Right lobe of liver (tissue), 6 donors: ENCODE measurements around the gene UTP25. TPM values are rescaled to one million over a fixed set of nuclear protein-coding genes. Genes with fewer than 3 reads are reported as not detected.

Experiments used
- ATAC-seq, 4 donors: fragments of 200-7000 bp; cut with Tn5 transposase; one replicate each; pipeline ENCODE4 v1.9.1; 2020; ENCODE audit warnings: mild to moderate bottlenecking in 4 of 4, moderate library complexity in 4 of 4
- DNase-seq, 3 donors: peaks; one replicate each; pipeline ENCODE4 v3.0.0-alpha.2; 2020
- H3K27ac ChIP-seq, 3 donors: fragments of 200-600 bp; one replicate each; pipeline ENCODE4 v1.8.0; 2022
- H3K27me3 ChIP-seq, 2 donors: fragments of 200-600 bp; one replicate each; pipeline ENCODE4 v1.8.0; 2022
- H3K36me3 ChIP-seq, 4 donors: fragments of 200-600 bp; sonication (generic) in 1 of 4; one replicate each; pipeline versions ENCODE4 v1.5.1 to v1.8.0; 2017 to 2022; ENCODE audit warnings: control low read depth in 1 of 4
- H3K4me1 ChIP-seq, 4 donors: fragments of 200-600 bp; sonication (generic) in 1 of 4; one replicate each; pipeline versions ENCODE4 v1.5.1 to v1.8.0; 2017 to 2022; ENCODE audit warnings: control low read depth in 1 of 4
- H3K4me3 ChIP-seq, 3 donors: fragments of 200-600 bp; one replicate each; pipeline ENCODE4 v1.8.0; 2022
- H3K9me3 ChIP-seq, 4 donors: fragments of 200-600 bp; sonication (generic) in 1 of 4; one replicate each; pipeline versions ENCODE4 v1.5.1 to v1.8.0; 2017 to 2022; ENCODE audit warnings: control low read depth in 1 of 4
- CTCF ChIP-seq, 4 donors: fragments of 200-600 bp in 3 of 4; fragments of 450-650 bp in 1 of 4; IDR thresholded peaks; one replicate each; pipeline versions ENCODE4 v1.5.1 to v1.8.0; 2016 to 2022; ENCODE audit warnings: antibody characterized with exemption in 4 of 4, mild to moderate bottlenecking in 2 of 4
- POLR2A ChIP-seq: fragments of 450-650 bp; IDR thresholded peaks from one replicate; pipeline ENCODE4 v1.6.1; 2017; ENCODE audit warnings: antibody characterized with exemption, mild to moderate bottlenecking
- WGBS: methylation state at CpG from one replicate; pipeline ENCODE4 v1.1.6; 2018; ENCODE audit warnings: low coverage, low lambda C conversion rate; ENCODE audit not compliant: insufficient coverage; ENCODE audit errors: missing lambda C conversion rate; 5-methylcytosine and 5-hydroxymethylcytosine counted together
- intact Hi-C, 2 donors: fragments of 100-400 bp; cut with DNase I; formaldehyde crosslinking; loops; one replicate each; pipeline versions ENCODE4 v1.11.2 to v1.14.1; 2022
- total RNA-seq, 6 experiments: library from RNA; depleted of rRNA in 2 of 6; stranded (reverse); fragments of >200 nt in 2 of 6; fragmentation: NEBNext Ultra II Directional in 3 of 6; extraction: Animal tissue kit (Norgen Biotek cat#: 25700) in 3 of 6; gene quantifications; one replicate each; pipeline versions ENCODE4 v1.1.0 to v1.2.4, GENCODE V29; 2016 to 2023
- donor health status: DM: no; HTN: yes; CAD: no.
- donor health status: DM: no; HTN: no; CAD: no.
- donor health status: DM: no; HTN: no; CAD: no.
- donor health status: DM: no; HTN: yes; CAD: no.
- donor health status: DM: no; HTN: yes; CAD: no.

UTP25 gene
- total RNA-seq, 6 experiments from 2014 or later = 4.6 to 10.0 (median 6.4) TPM

GRCh38 chr1:209873067-209873799, 45.5 kb downstream of the UTP25 start:
- no peak for ATAC-seq
- intact Hi-C loops = no loop called here
- Histone ChIP-seq H3K9me3 (no peaks in the 10 kb centered on the region), H3K4me1 (no peaks in the 10 kb centered on the region), H3K27me3 (no peaks in the 10 kb centered on the region), H3K4me3 (no peak overlapping the region), H3K27ac (no peak overlapping the region), H3K36me3 (no peaks in the 10 kb centered on the region)
- TF ChIP-seq POLR2A = no peak
- no peak for TF ChIP-seq CTCF (IDR thresholded peaks at IDR 0.05)
- no peak for DNase-seq
- 45% methylated on average over 3 of the region's 3 CpGs for WGBS

- ATAC-seq = peak; percentile 62 to 77 (median 71)
- TF ChIP-seq CTCF (IDR thresholded peaks at IDR 0.05) (peak in 3 of 4 donors; percentile 25 to 40 (median 38)), POLR2A (no peak)
- DNase-seq = no peak
- intact Hi-C loops = no loop called here
- H3K4me3 ChIP-seq = no peak overlapping the region
- H3K4me1 ChIP-seq = no peaks in the 10 kb centered on the region
- H3K36me3 ChIP-seq = no peaks in the 10 kb centered on the region
- no peak overlapping the region for H3K27ac ChIP-seq
- no peaks in the 10 kb centered on the region for H3K9me3 ChIP-seq
- H3K27me3 ChIP-seq = no peaks in the 10 kb centered on the region
- 63% methylated on average over 4 of the region's 7 CpGs for WGBS
Measured at GRCh38 chr1:209875515-209875914, 47.7 kb downstream of the UTP25 start.

- ATAC-seq = no peak
- intact Hi-C loops = no loop called here
- H3K4me1 ChIP-seq = no peaks in the 10 kb centered on the region
Measured at GRCh38 chr1:209876078-209876800, 48.5 kb downstream of the UTP25 start.

GRCh38 chr1:209877087-209877764, 49.5 kb downstream of the UTP25 start:
- Histone ChIP-seq H3K4me1 (no peaks in the 10 kb centered on the region), H3K27ac (no peak overlapping the region), H3K36me3 (no peaks in the 10 kb centered on the region), H3K27me3 (no peaks in the 10 kb centered on the region), H3K4me3 (no peak overlapping the region), H3K9me3 (no peaks in the 10 kb centered on the region)
- intact Hi-C loops = no loop called here
- ATAC-seq (no peak), DNase-seq (no peak)
- WGBS = 58% methylated on average over 2 of the region's 2 CpGs
- TF ChIP-seq CTCF (IDR thresholded peaks at IDR 0.05) (no peak), POLR2A (no peak)

More at GRCh38 chr1:209876078-209876800, 48.5 kb downstream of the UTP25 start:
- 47% methylated on average over 6 of the region's 6 CpGs for WGBS
- Histone ChIP-seq H3K36me3 (no peaks in the 10 kb centered on the region), H3K27me3 (no peaks in the 10 kb centered on the region), H3K27ac (no peak overlapping the region), H3K9me3 (no peaks in the 10 kb centered on the region), H3K4me3 (no peak overlapping the region)
- TF ChIP-seq CTCF (IDR thresholded peaks at IDR 0.05) (no peak), POLR2A (no peak)
- DNase-seq = no peak
